Mucosa of descending colon (tissue), 3 donors: ENCODE measurements around the gene CITED1. TPM values are rescaled to one million over a fixed set of nuclear protein-coding genes. Genes with fewer than 3 reads are reported as not detected.

Experiments
- ATAC-seq: fragments of 200-7000 bp; cut with Tn5 transposase; one replicate; pipeline ENCODE4 v1.9.1; 2020; ENCODE audit warnings: mild to moderate bottlenecking, moderate library complexity
- DNase-seq, 3 donors: peaks; one replicate each; pipeline ENCODE4 v3.0.0-alpha.2; 2020
- H3K36me3 ChIP-seq: fragments of 200-600 bp; one replicate; pipeline ENCODE4 v1.8.0; 2021; ENCODE audit warnings: low read depth, mild to moderate bottlenecking
- H3K4me1 ChIP-seq: fragments of 200-600 bp; one replicate; pipeline ENCODE4 v1.8.0; 2021; ENCODE audit warnings: low read depth, mild to moderate bottlenecking
- H3K4me3 ChIP-seq: fragments of 200-600 bp; one replicate; pipeline ENCODE4 v1.8.0; 2021; ENCODE audit warnings: mild to moderate bottlenecking
- H3K9me3 ChIP-seq: fragments of 200-600 bp; one replicate; pipeline ENCODE4 v1.8.0; 2021; ENCODE audit warnings: mild to moderate bottlenecking
- CTCF ChIP-seq: fragments of 200-600 bp; IDR thresholded peaks from one replicate; pipeline ENCODE4 v1.8.0; 2022; ENCODE audit warnings: antibody characterized with exemption, mild to moderate bottlenecking
- intact Hi-C, 2 donors: fragments of 100-400 bp; cut with DNase I in 1 of 2; cut with micrococcal nuclease in 1 of 2; formaldehyde crosslinking; loops; one replicate each; pipeline versions ENCODE4 v1.11.0 to v1.11.1; 2022; cut with DNase I, micrococcal nuclease
- total RNA-seq, 3 donors: library from RNA; stranded (reverse); fragmentation: NEBNext Ultra II Directional in 2 of 3; extraction: Animal tissue kit (Norgen Biotek cat#: 25700) in 2 of 3; gene quantifications; one replicate each; pipeline versions ENCODE4 v1.2.1 to v1.2.4, GENCODE V29; 2021 to 2023
- donor health status: DM: no; HTN: no; CAD: no; lungs with moderate emphysema.
- donor health status: DM: no; HTN: no; CAD: no.
- donor health status: DM: no; HTN: yes; CAD: no.

CITED1 gene
- total RNA-seq, 3 donors from 2014 or later: 0.67 to 0.70 TPM; not detected in 1

- no peaks in the 10 kb centered on the region for H3K36me3 ChIP-seq
- no peaks in the 10 kb centered on the region for H3K9me3 ChIP-seq
- TF ChIP-seq CTCF: no peak
- H3K4me3 ChIP-seq: no peak overlapping the region
- intact Hi-C loops: no loop called here
- H3K4me1 ChIP-seq: no peaks in the 10 kb centered on the region
- DNase-seq (no peak), ATAC-seq (no peak)
These were observed 36.9 kb downstream of the CITED1 start for GRCh38 chrX:72268597-72269365.

- peak; percentile 52 for ATAC-seq
- no peak for DNase-seq
These were observed 40.5 kb downstream of the CITED1 start for GRCh38 chrX:72265263-72265662.

GRCh38 chrX:72262077-72262476, 43.6 kb downstream of the CITED1 start:
- DNase-seq (no peak), ATAC-seq (no peak)
- intact Hi-C loops: no loop called here
- no peaks in the 10 kb centered on the region for H3K4me1 ChIP-seq
- no peak overlapping the region for H3K4me3 ChIP-seq
- no peak for TF ChIP-seq CTCF
- no peaks in the 10 kb centered on the region for H3K36me3 ChIP-seq
- H3K9me3 ChIP-seq: no peaks in the 10 kb centered on the region

More at GRCh38 chrX:72265263-72265662, 40.5 kb downstream of the CITED1 start:
- intact Hi-C loops: no loop called here
- no peak for TF ChIP-seq CTCF
- Histone ChIP-seq H3K36me3 (no peaks in the 10 kb centered on the region), H3K4me1 (no peaks in the 10 kb centered on the region), H3K4me3 (no peak overlapping the region), H3K9me3 (no peaks in the 10 kb centered on the region)

- ATAC-seq (no peak), DNase-seq (no peak)
- Histone ChIP-seq H3K36me3 (no peaks in the 10 kb centered on the region), H3K4me1 (no peaks in the 10 kb centered on the region), H3K4me3 (no peak overlapping the region), H3K9me3 (no peaks in the 10 kb centered on the region)
- intact Hi-C loops: no loop called here
- TF ChIP-seq CTCF: no peak
These were observed 45.3 kb downstream of the CITED1 start for GRCh38 chrX:72260448-72260847.

GRCh38 chrX:72258174-72258573, 47.5 kb downstream of the CITED1 start:
- intact Hi-C loops: no loop called here

More at GRCh38 chrX:72258174-72258573, 47.5 kb downstream of the CITED1 start:
- H3K4me1 ChIP-seq: no peaks in the 10 kb centered on the region
- no peak for DNase-seq
- no peaks in the 10 kb centered on the region for H3K9me3 ChIP-seq
- no peak overlapping the region for H3K4me3 ChIP-seq
- ATAC-seq: peak; percentile 59
- TF ChIP-seq CTCF: no peak
- H3K36me3 ChIP-seq: no peaks in the 10 kb centered on the region
